B cell (primary cell): Measurements from ENCODE around the gene MALRD1. TPM values are rescaled to one million over a fixed set of nuclear protein-coding genes. Genes with fewer than 3 reads are reported as not detected.

ENCODE experiments used
- ATAC-seq: fragments of 200-7000 bp; cut with Tn5 transposase; one replicate; pipeline ENCODE4 v1.10.0; 2021; ENCODE audit warnings: low read depth, mild to moderate bottlenecking, moderate number of reproducible peaks, moderate library complexity
- CTCF ChIA-PET: fragments of 350-600 bp; sonication (Branson Sonifier 250); formaldehyde crosslinking; loops from one replicate; lab custom pipeline; 2021; ENCODE audit warnings: antibody characterized with exemption, inconsistent platforms; lab: Charles Lee
- POLR2A ChIA-PET: fragments of 350-600 bp; sonication (Branson Sonifier 250); formaldehyde crosslinking; loops from one replicate; lab custom pipeline; 2021; ENCODE audit warnings: antibody characterized with exemption; lab: Charles Lee
- DNase-seq: peaks from one replicate; pipeline ENCODE4 v3.0.0; 2013
- H2AFZ ChIP-seq: 2 replicates; pipeline ENCODE4 v1.6.1; 2012; ENCODE audit warnings: mild to moderate bottlenecking, low read depth, low read length; ENCODE audit not compliant: insufficient read depth, poor library complexity, severe bottlenecking
- H3K27ac ChIP-seq, 2 donors: 1 replicate in 1 of 2; 2 replicates in 1 of 2; pipeline ENCODE4 v1.5.1; 2012 to 2013; ENCODE audit warnings: low read length in 2 of 2, mild to moderate bottlenecking in 2 of 2, moderate library complexity in 1 of 2
- H3K27me3 ChIP-seq, 4 experiments: fragments of 200-600 bp in 1 of 4; sonication (generic) in 1 of 4; replicated peaks in 1 of 4; 1 replicate in 2 of 4; 2 replicates in 2 of 4; pipeline versions ENCODE4 v1.6.1 to v1.7.0; 2013 to 2016; ENCODE audit warnings: low read length in 3 of 4, mild to moderate bottlenecking in 2 of 4, mixed read lengths in 1 of 4, moderate library complexity in 1 of 4; ENCODE audit not compliant: insufficient read depth in 4 of 4, control insufficient read depth in 3 of 4; ENCODE audit errors: control extremely low read depth in 1 of 4
- H3K36me3 ChIP-seq, 2 experiments: replicated peaks in 1 of 2; 1 replicate in 1 of 2; 2 replicates in 1 of 2; pipeline versions ENCODE4 v1.6.1 to v1.7.1; 2013; ENCODE audit warnings: low read length in 1 of 2; ENCODE audit not compliant: insufficient read depth in 2 of 2, control insufficient read depth in 1 of 2; ENCODE audit errors: control extremely low read depth in 1 of 2, extremely low read depth in 1 of 2
- H3K4me1 ChIP-seq, 2 donors: fragments of 200-600 bp in 1 of 2; sonication (generic) in 1 of 2; 1 replicate in 1 of 2; 2 replicates in 1 of 2; pipeline versions ENCODE4 v1.5.1 to v1.6.1; 2013 to 2017; ENCODE audit warnings: low read length in 2 of 2; ENCODE audit not compliant: control insufficient read depth in 2 of 2, insufficient read depth in 2 of 2
- H3K4me2 ChIP-seq: replicated peaks from 2 replicates; pipeline ENCODE3; 2012; ENCODE audit warnings: mild to moderate bottlenecking, low read depth, low read length; ENCODE audit not compliant: poor library complexity, severe bottlenecking
- H3K4me3 ChIP-seq, 5 experiments: fragments of 200-600 bp in 1 of 5; sonication (generic) in 1 of 5; 1 replicate in 3 of 5; 2 replicates in 2 of 5; pipeline versions ENCODE4 v1.5.1 to v1.7.0; 2011 to 2016; ENCODE audit warnings: low read length in 4 of 5, mild to moderate bottlenecking in 4 of 5, low read depth in 2 of 5, control low read depth in 1 of 5, moderate library complexity in 1 of 5; ENCODE audit not compliant: insufficient read depth in 1 of 5; ENCODE audit errors: control extremely low read depth in 1 of 5, extremely low read depth in 1 of 5
- H3K79me2 ChIP-seq: fragments of 200-600 bp; sonication (generic); one replicate; pipeline ENCODE4 v1.6.0; 2016; ENCODE audit warnings: low read length; ENCODE audit not compliant: control insufficient read depth, insufficient read depth
- H3K9ac ChIP-seq: fragments of 200-600 bp; sonication (generic); 2 replicates; pipeline ENCODE4 v1.6.1; 2017; ENCODE audit warnings: mild to moderate bottlenecking, low read length, moderate library complexity
- H3K9me3 ChIP-seq, 3 donors: one replicate each; pipeline versions ENCODE4 v1.6.1 to v1.7.1; 2013; ENCODE audit warnings: low read length in 2 of 3; ENCODE audit not compliant: control insufficient read depth in 2 of 3, insufficient read depth in 1 of 3; ENCODE audit errors: control extremely low read depth in 1 of 3
- H4K20me1 ChIP-seq: 2 replicates; pipeline ENCODE4 v1.6.0; 2012; ENCODE audit warnings: mild to moderate bottlenecking, low read length; ENCODE audit not compliant: insufficient read depth, control insufficient read depth, poor library complexity, severe bottlenecking
- H3K27ac Mint-ChIP-seq: one replicate; pipeline ENCODE4 v1.8.0; 2021; ENCODE audit warnings: mixed read lengths
- H3K27me3 Mint-ChIP-seq: one replicate; pipeline ENCODE4 v1.8.0; 2021; ENCODE audit warnings: mixed read lengths
- H3K4me1 Mint-ChIP-seq: one replicate; pipeline ENCODE4 v1.8.0; 2021; ENCODE audit warnings: mixed read lengths
- H3K4me3 Mint-ChIP-seq: one replicate; pipeline ENCODE4 v1.8.0; 2021; ENCODE audit warnings: mixed read lengths
- H3K9me3 Mint-ChIP-seq: one replicate; pipeline ENCODE4 v1.8.0; 2022; ENCODE audit warnings: mixed read lengths; ENCODE audit not compliant: insufficient read depth
- CTCF ChIP-seq: fragments of 200-600 bp; IDR thresholded peaks from one replicate; pipeline ENCODE4 v1.8.0; 2022; ENCODE audit warnings: antibody characterized with exemption, mild to moderate bottlenecking
- EZH2 ChIP-seq: IDR thresholded peaks from 2 replicates; pipeline ENCODE4 v1.6.1; 2012; ENCODE audit warnings: borderline replicate concordance, low read depth, mild to moderate bottlenecking, moderate library complexity, low read length; ENCODE audit not compliant: insufficient read depth, poor library complexity, severe bottlenecking
- WGBS: methylation state at CpG from one replicate; pipeline ENCODE4 v1.1.5; 2013; ENCODE audit warnings: missing lambda C conversion rate; ENCODE audit not compliant: insufficient coverage; 5-methylcytosine and 5-hydroxymethylcytosine counted together
- intact Hi-C: fragments of 100-400 bp; cut with micrococcal nuclease; formaldehyde crosslinking; loops from one replicate; pipeline ENCODE4 v1.10.0; 2022
- polyA plus RNA-seq: library from polyadenylated mRNA; depleted of rRNA; stranded (reverse); fragments of >200 nt; gene quantifications from 2 replicates; pipeline ENCODE4 v1.2.3, GENCODE V29; 2012
- total RNA-seq, 2 donors: library from RNA; stranded (reverse); fragments of 120-200 nt in 1 of 2; gene quantifications; 1 replicate in 1 of 2; 2 replicates in 1 of 2; pipeline versions ENCODE4 v1.2.3 to v1.2.4, GENCODE V29; 2013 to 2022

MALRD1 gene
- total and polyA plus RNA-seq, 2 donors (not counting 1 experiment from before 2014, with no cell fraction given) = not detected

GRCh38 chr10:19638896-19639233, 590.3 kb downstream of the MALRD1 start:
- no peaks in the 10 kb centered on the region for H3K4me1 ChIP-seq
- H3K9ac ChIP-seq = peak overlapping the region; percentile 38
- H3K9me3 Mint-ChIP-seq = no peaks in the 10 kb centered on the region
- ChIA-PET POLR2A (no interaction called here), CTCF (no interaction called here)
- TF ChIP-seq EZH2 (no peak), CTCF (no peak)
- no peaks in the 10 kb centered on the region for H4K20me1 ChIP-seq
- DNase-seq (no peak), ATAC-seq (no peak)
- peak overlapping the region in 3 of 5 experiments; percentile 20 to 33 (median 29) for H3K4me3 ChIP-seq
- H3K27me3 ChIP-seq = no peaks in the 10 kb centered on the region
- H3K9me3 ChIP-seq = no peaks in the 10 kb centered on the region
- peak overlapping the region; percentile 56 for H2AFZ ChIP-seq
- H3K4me3 Mint-ChIP-seq = peak overlapping the region; percentile 60
- intact Hi-C loops = no loop called here
- no CpG with 5 or more reads among the region's 3 CpGs for WGBS
- H3K27ac ChIP-seq = no peak overlapping the region
- H3K36me3 ChIP-seq = no peaks in the 10 kb centered on the region
- peak overlapping the region; percentile 42 for H3K4me2 ChIP-seq
- H3K79me2 ChIP-seq = no peaks in the 10 kb centered on the region
- no peak overlapping the region for H3K27ac Mint-ChIP-seq
- H3K27me3 Mint-ChIP-seq = no peaks in the 10 kb centered on the region
- peaks cover 6% of the 10 kb centered on the region for H3K4me1 Mint-ChIP-seq

- no peaks in the 10 kb centered on the region for H3K36me3 ChIP-seq
- intact Hi-C loops = no loop called here
- ChIA-PET POLR2A (no interaction called here), CTCF (no interaction called here)
- no peaks in the 10 kb centered on the region for H4K20me1 ChIP-seq
- H3K27me3 Mint-ChIP-seq = no peaks in the 10 kb centered on the region
- no peak overlapping the region for H2AFZ ChIP-seq
- H3K4me3 Mint-ChIP-seq = no peak overlapping the region
- H3K27ac ChIP-seq = no peak overlapping the region
- H3K9me3 ChIP-seq = no peaks in the 10 kb centered on the region
- ATAC-seq (no peak), DNase-seq (no peak)
- H3K4me1 ChIP-seq = no peaks in the 10 kb centered on the region
- H3K79me2 ChIP-seq = no peaks in the 10 kb centered on the region
- no peaks in the 10 kb centered on the region for H3K27me3 ChIP-seq
- H3K9ac ChIP-seq = no peak overlapping the region
- no peak overlapping the region for H3K4me2 ChIP-seq
- TF ChIP-seq CTCF (no peak), EZH2 (no peak)
- no CpG with 5 or more reads among the region's 3 CpGs for WGBS
- H3K9me3 Mint-ChIP-seq = no peaks in the 10 kb centered on the region
- no peak overlapping the region for H3K4me3 ChIP-seq
- peaks cover 6% of the 10 kb centered on the region for H3K4me1 Mint-ChIP-seq
- no peak overlapping the region for H3K27ac Mint-ChIP-seq
Measured at GRCh38 chr10:19640566-19641263, 592.1 kb downstream of the MALRD1 start.
